GM10847 (cell line): ENCODE data around the gene RASSF5.

Experiments
- POLR2A ChIP-seq: IDR thresholded peaks from 2 replicates; pipeline ENCODE4 v1.6.1; 2011; ENCODE audit not compliant: insufficient read length; ENCODE audit errors: extremely low read depth

Gene RASSF5

DNA sequence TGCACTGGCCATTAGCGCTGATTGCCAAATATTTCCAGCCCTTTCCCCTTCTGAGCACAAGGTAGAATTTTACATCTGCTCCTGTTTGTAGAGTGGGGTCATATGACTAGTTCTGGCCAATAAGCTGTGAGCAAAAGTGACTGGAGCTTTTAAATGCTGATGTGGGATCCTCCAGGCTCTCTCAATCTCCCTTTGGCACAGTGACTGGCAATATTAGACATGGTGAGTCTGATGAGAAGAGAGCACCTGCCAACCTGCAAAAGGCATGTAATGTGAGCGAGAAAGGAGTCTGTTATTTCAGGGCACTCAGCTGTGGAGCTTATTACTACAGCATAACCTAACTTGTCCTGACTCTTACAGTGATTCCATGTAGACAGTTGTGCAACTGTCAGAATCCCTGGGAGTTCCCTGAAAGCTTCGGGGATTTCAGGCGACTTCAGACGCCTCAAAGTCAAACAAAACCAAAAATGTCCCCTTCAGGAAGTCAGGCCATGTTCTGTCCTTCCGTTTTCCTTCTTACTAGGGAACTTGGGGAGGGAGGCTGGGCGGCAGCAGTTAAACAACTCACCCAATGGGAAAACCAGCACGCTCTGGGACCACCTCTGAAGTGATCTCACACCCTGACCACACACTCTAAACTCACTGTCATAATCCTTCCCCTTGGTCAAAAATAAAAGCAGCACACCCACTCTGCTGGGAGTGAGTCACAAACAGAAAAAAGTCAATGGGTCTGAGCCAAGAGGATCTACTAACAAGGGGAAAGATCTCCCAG lies 3.6 kb upstream of the RASSF5 start:
- TF ChIP-seq POLR2A: no peak

DNA sequence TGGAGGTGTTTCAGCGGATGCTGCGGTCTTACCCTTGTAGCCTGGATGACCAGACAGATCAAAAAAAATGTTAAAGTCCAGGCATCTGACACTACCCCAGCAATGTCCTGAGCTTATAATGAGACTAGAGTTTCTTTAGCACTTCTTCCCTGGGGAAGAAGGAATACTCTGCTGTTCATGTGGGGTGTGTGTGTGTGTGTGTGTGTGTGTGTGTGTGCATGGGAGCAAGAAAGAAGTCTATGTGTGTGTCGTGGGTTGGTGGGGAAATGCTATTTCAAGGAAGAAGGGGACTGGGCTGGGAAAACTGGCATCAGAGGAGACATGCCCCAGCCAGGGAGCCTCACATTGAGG lies 3.0 kb upstream of the RASSF5 start:
- TF ChIP-seq POLR2A: no peak

- TF ChIP-seq POLR2A: no peak
Measured at GRCh38 chr1:206505702-206506355, 1.5 kb upstream of the RASSF5 start.

GRCh38 chr1:206506405-206507283 lies 687 bp upstream of the RASSF5 start:
- TF ChIP-seq POLR2A: no peak

DNA sequence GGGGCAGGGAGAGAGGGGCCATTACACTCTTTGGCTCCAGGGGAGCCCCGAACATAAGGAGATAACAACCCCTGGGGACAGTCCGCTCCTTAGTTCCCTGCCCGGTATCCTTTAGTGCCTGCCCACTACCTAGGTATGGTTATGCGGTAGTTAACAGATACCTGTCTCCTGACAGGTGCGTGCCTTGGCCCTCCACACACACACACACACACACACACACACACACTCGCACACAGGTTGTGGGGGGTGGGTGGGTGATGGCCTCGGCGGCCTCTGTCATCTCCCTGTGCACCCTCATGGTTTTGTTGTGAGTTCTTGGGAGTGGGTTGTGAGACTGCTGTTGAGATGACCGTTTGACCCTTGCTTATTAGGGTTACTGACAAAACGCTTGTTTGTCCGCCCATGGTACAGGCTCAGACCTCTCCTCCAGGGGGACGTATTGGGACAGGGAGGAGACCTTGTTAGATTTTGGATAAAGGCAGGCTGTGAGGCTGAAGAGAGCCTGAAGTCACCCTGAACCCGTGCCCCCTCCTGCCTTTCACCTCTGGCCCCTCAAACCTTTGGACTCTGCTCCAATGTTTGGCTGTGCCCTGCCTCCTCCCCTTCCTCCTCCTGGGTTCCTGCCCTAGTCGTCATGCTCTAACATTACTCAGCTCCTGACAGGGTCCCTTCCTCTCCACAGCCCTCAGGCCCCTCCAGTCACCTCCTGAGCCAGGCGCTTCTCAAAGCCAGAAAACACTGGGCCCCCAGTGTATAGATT lies 979 bp downstream of the RASSF5 start:
- no peak for TF ChIP-seq POLR2A

DNA sequence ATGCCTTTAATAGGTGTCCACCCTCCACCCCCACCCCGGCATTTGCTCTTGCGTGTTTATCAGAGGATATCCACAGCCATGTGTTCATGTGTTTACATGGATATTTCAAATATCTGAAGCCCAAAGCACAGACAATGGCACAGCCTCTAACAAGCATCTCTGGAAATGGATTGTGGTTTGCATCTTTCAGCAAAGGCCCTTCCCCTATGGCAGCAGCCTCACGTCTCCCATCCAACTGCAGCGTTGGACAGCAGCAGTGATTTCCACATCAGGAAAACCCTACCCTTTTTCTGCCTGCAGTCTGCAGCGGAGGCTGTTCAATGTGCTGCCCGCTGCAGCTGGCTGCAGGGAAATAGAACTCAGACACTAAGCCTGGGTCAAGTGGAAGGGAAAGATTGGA lies 1.6 kb downstream of the RASSF5 start:
- no peak for TF ChIP-seq POLR2A

- no peak for TF ChIP-seq POLR2A
Measured at GRCh38 chr1:206509612-206510257, 2.4 kb downstream of the RASSF5 start.

- TF ChIP-seq POLR2A: no peak
Measured at GRCh38 chr1:206510371-206510770, 3.0 kb downstream of the RASSF5 start.

DNA sequence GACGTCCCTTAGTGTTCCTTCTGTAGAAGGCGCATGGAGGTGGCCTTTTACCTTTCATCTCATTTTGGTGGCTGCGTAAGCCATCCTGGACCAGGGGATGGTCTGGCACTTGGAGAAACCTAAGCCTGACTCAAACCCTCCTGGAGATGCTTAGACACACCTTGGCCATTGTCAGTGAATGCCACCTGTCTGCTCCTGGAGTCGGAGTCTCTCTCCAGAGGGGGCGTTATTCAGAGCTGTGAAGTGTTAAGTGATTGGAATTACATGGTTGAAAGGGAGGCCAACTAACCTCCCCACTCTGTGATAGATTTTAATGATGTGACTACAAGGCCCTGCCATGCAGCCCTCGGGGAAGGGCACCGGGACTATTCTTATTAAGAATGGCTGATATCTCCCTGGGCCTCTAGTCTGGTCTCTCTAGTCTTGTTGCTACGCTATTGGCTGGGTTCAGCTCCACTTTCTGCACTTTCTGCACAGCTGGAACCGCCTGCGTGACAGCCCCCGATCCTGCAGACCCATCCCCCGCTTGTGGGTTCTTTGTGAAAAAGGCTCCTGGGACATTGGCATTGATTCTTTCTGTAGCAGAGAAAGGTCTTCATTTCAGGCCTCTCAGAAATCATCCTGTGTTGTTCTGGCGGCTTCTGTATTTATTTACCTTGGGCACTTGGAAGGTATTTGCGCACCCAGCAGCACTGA lies 4.2 kb downstream of the RASSF5 start:
- no peak for TF ChIP-seq POLR2A

- TF ChIP-seq POLR2A: no peak
Measured at GRCh38 chr1:206512058-206512850, 4.9 kb downstream of the RASSF5 start.

- no peak for TF ChIP-seq POLR2A
Measured at GRCh38 chr1:206512851-206513180, 5.5 kb downstream of the RASSF5 start.

DNA sequence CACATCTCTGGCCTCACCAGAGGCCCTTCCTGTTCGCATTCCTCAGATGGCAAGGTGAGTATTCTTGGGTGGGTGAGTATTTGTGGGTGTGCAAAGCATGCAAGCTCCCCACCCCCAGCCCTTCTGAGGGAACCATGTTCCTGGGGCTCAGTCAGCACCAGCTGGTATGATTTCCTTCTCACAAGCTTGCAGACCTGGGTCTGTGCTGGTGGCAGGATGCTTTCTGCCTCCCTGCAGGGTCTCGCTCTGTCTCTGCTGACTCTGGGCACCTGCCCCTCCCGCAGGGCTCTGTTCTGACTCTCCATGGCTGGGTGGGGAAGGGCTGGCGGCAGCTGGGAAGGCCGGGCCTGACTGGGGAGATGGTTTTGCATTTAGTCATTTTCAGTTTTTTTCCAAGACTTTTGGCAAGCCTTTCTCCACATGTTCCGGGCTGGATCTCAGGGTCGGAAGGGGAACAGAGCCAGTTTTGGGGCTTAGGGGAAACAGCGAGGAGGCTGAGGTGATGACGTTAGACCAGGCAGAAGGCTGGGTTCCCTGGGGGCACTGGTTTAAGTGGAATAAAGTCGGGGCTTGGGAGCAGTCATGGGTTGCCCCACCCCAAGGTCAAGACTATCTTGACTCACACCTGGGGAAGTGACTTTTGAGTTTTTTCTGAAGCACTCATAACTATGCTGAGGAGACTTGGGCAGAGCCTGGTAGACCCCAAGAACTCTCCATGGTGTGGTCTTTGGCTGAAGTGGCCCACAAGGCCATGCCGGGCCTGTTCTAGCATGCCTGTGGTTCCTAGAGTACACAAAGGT lies 6.2 kb downstream of the RASSF5 start:
- no peak for TF ChIP-seq POLR2A
